T-helper 2 cell treated with Interferon-gamma antibody and Interleukin-4, amounts not matched to agents 100 ng/mL and 5 ng/mL, for 36 hours (primary cell): Measurements from ENCODE around the gene SRC. TPM values are rescaled to one million over a fixed set of nuclear protein-coding genes. Genes with fewer than 3 reads are reported as not detected.

Source experiments
- intact Hi-C: fragments of 100-400 bp; cut with micrococcal nuclease; formaldehyde crosslinking; loops from one replicate; pipeline ENCODE4 v1.15.1; 2023
- total RNA-seq: library from RNA; stranded (reverse); gene quantifications from 2 replicates; pipeline ENCODE4 v1.2.3, GENCODE V29; 2022

SRC gene
- total RNA-seq, 1 donor from 2014 or later, result 1.7 TPM

DNA sequence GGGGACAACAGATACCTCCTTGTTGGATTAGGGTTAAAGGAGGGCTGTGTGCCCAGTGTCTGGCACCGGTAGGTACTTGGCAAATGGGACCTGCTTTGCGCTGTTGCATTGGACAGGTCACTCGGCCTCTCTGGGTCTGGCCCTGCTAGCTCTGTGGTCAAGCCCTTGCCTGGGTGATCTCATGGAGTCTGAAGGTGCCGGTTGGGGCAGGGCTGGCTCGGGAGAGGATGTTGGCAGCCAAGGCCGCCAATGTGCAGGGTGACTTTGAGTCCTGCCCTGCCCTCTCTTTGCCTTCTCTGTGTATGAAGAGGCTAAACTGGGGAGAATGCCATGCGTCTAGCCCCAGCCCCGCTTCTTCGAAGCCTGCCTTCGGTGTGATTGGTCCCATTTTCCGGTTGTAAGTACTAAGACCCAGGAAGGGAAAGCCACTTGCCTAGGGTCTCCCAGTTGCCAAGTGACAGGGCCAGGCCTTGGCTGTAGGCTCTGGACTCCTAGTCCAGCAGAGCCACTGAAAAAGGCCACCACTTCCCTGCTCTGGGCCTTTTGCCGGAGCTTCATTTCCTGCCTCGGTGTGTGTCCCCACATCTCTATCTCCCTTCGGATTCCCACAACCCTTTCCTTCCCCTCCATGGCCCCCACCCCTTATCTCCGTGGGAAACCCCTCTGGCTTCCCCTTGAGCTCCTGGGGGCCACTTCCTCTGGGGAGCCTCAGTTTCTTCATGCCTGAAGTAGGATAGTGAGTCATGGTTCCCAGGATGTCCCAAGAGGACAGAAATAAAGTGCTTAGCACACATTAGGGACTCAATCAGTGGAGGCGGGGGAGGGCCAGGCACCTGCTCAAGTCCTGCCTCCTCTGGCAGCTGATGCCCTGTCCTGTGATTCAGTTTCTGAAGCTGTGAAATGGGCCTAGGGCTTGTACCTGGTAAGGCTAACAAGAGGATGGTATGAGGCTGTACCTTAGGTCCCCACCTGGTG is 3.9 kb downstream of the SRC start:
- intact Hi-C loops, result no loop called here

DNA sequence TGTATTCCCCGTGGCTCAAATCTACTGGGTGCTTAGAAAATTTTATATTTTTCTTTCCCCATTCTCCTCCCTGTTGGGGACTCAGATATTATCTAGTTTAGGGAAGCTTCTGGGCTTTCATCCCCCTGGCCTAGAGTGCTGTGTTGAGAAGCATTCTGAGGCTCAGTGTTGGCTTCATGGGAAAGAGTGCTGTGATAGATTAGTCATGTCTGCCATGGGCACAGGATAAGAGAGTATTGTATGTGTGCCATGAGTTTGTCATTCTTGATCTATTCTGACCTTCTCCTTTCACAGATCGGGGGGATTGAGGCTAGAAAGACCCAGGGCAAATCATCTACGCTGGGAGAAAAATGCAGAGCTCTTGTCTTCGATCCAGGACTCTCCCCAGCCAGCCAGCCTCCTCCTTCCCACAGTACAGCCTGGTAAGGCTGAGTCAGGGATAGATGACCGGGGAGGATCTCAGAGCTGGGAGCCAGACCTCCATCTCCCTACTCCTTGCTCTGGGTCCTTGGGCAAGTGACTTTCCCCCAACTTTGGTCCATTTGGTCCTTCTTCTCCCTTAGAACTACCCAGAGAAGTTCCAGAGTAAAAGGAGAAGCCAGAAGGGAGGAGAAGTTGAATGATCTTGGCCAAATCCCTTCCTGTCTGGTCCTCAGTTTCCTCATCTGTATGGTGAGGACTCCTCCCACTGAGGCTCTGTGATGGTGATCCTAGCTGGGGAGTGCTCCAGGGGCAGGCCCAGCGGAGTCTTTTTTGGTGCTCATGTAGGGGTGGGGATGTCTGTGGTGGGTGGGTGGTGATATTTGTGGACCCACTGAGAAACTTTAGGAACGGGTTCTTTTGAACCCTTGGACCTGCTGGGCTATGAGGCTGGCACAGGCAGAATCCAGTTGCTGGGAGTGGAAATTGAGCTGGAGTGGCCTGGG is 5.0 kb downstream of the SRC start:
- intact Hi-C loops, result no loop called here

DNA sequence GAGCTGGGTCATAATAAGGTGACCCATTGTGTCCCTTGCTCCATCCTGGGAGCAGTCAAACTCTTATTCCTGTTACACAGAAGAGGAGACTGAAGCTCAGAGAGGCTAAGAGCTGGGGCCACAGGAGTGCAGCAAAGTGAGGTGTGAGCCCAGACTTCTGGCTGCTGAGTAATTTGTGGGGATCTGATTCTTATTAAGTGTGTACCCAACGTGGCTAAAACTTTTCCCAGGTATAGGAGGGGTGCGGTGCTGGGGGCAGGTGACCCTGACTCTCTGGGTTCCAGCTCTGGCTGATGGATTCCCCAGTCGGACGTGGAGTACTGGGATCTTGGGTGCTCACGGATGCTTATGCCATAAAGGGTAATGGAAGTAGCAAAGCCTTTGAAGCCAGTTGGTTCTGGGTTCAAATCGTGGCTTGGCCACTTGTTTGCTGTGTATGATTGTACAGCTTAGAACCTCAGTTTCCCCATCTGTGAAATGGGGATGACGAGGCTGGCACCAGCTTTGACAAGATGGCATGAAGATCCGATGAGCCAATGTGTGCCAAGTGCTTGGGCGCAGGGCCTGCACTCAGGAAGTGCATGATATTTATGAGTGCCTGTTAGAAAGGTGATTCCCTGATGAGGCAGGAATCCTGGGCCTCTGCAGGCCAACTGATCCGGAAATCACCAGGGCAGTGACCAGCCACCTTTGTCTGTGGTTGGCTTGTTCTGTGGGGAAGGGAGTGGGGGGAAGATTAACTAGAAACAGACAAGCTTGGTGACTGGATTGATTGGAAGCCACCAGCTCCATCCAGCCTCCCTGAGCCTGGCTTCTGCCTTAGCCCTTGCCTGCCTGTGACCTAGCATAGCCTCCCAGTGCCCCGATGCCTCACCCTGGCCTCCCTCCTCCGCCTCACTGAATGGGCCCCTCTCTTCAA is 6.0 kb downstream of the SRC start:
- intact Hi-C loops, result no loop called here

DNA sequence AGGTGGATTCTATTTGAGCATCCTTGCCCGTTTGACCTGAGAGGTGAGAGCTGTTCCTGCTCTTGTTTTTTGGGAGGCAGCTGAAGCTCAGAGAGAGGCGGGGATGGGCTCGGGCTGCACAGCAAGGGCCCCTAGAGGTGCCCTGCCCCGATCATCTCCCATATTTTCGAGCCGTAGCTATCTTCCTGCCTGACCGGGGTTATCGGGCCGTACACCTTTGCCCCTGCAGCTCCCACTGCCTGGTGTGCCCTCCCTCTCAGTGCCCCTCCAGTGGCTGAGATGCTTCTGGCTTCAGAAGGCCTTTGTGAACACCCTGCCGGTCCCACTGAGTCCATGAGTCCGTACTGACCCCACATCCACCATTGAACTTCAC is 6.7 kb downstream of the SRC start:
- intact Hi-C loops, result no loop called here

DNA sequence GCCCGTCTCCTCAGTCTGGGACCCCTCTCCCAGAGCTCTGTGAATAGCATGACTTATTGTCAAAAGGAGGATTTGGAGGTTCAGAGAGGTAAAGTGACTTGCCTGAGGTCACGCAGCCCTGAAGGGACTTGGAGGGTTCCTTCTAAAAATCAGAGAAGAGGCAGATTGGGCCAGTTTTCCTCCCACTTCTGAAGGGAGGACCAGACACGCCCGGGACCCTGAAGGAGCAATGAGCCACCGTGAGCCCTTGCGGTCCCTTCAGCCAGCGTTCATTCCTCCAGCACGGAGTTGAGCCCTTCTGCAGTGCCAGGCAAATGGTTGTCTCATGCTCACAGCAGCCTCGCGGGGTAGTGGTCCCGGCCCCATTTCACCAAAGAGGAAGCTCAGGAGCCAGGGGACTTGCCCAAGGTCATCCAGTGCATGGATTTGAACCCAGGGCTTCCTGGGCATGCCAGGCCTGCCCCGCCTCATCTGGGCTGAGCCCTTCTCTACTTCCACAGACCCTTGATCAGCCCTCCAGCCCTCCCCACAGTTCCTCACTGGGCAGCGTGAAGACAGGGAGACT is 7.4 kb downstream of the SRC start:
- intact Hi-C loops, result no loop called here

DNA sequence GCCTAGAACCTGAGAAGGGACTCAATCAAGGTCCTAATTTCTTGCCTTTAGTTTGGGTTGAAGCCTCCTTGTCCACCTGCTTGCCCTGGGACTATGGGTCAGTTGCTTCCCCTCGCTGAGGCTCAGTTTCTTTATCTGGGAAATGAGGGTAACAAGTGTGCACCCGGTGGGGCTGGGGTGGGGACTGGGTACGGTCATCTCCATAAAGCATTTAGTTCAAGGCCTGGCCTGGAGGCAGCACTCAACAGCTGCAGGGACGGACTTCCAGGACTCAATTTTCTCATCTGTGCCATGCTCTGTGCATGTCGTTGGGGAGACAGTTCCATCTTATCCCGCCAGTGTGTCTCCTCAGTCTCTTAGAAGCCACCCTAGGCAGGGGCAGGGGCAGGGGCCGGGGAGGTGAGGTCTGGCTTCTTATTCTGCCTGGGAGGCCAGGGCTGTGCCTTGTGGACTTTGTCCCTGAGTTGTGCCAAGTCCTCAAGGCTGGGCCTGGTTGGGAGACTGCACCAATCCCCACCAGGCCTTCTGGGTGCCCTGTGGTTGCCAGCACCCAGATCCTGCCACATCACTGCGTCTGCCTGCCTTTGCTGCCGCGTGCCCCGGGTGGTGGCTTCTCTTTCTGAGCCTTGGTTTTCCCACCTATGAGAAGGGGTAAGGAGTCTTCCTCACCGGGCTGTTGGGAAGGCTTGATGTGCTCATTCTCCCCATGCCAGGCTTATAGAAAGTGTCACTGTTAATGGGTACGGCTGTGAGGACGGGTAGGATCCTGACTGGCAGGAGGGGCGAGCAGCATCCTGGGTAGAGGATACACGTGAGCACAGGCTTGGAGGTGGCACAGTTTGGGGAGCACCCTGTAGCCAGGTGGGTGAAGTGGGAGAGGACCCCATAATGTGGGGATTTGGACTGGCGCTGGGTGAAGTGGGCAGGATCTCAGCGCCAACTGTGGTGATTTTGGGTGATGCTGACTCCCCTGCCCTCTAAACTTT is 8.6 kb downstream of the SRC start:
- intact Hi-C loops, result no loop called here

DNA sequence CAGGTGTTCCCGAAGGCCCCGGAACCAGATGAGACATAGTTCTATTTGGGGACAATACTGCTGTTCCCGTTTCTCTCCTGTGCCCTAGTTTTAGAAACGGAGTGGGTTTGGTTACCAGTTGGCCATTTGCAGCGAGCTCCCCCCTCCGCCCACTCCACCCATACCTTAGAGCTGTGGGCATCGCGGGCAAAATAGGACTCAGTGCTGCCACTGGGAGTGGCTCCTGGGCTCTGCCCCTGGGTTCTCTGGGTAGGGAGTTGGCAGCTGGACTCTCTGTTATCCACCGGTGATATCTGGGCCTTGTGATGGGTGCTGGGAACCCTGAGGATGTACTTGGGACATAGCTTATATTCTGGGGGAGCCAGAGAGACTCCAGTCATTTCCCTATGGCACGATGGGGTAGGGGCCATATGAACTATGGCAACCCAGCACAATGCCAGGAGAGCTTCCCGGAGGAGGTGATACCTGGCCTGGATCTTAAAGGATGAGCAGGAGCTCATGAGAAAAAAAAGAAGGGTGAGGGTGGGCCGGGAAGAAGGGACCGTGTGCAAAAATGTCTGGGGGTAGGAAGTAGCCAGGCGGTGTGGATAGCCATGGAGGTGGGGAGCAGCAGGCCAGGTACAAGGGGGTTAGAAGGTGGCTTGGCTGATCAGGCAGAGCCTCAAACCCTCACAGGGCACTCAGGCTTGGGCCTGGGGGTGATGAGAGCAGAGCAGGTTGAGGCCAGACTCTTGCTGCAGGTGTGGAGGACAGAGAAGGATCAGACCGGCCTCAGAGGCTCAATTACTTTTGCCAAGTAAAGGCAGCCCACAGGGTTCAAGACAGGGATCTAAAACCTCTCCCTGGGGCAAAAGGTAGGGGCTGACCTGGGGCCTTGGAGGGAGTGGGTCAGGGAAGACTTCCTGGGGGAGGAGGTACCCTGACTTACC is 9.6 kb downstream of the SRC start:
- intact Hi-C loops, result no loop called here

DNA sequence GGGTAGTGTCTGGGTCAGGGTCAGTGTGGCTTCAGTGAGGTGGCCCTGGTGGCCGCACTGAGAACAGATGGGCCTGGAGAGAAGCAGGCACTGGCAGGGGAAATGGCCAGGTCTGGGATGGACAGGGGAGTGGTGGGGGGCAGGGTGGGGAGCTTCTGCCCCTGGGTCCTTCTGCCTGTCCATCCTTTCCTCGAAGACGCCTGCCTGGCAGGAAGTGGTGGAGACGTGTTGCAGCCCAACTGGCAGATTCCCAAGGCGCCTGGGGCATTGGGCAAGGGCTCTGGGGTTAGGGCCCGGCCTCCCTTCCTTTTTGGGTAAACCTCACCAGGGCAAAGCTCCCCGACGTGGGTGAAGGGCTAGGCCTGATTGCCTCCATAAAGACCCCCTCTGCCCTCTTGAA is 10.4 kb downstream of the SRC start:
- intact Hi-C loops, result no loop called here

DNA sequence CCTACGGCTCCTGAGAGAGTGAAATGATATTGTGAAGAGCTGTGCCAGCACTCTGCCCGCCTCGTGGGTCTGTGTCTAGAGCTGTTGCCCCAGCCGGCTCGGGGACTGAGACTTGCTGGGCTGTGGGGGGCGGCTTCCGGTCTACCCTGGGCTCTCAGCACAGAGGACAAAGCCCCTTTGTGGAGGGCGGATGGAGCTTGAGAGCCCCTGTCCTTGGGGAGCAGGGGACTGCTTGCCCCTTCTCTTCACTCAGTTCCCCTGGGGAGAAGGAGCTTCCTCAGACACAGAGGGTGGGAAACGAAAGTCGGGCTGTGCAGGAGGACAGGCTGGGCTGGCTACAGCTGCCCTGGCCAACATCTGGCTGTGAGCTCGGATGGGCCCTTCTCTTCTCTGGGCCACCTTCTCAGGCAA is 11.0 kb downstream of the SRC start:
- intact Hi-C loops, result no loop called here

DNA sequence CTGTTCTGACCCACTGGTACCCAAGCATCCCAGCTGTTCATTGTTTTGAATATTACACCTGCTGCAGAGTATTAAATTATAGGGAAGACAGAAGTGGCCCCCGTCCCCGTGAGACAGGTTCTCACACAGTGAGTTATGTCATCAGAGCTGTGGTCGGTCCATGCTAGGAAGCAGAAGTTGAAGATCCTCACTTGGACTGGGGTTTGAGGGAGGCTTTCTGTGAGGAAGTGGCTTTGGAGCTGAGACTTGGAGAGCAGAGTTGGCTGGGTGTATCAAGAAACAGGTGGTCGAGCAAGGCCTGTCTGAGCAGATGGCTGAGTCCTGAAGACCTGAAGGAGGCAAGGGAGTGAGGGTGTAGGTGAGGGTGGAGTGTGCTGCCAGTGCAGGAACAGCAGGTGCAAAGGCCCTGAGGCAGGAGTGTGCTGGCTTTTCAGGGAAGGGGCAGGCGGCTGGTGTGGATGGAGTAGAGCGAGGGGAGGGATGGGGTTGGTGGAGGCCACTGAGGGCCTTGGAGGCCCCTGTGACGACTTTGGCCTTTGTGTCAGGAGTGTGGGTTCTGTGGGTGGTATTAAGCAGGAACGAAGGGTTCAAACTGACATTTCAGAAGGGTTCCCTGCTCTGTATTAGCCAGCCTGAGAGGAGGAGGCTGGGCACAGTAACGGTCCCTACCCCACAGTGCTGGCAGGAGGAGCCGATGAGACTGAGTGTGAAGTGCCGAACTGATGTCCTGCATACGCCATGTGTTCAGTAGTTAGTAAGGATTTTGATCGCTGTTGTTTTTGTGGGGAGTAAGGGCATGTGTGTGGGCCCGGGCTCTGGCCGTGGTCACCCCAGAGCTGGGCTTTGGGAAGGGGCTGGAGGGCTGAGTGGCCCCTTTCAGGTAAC is 11.8 kb downstream of the SRC start:
- intact Hi-C loops, result no loop called here

DNA sequence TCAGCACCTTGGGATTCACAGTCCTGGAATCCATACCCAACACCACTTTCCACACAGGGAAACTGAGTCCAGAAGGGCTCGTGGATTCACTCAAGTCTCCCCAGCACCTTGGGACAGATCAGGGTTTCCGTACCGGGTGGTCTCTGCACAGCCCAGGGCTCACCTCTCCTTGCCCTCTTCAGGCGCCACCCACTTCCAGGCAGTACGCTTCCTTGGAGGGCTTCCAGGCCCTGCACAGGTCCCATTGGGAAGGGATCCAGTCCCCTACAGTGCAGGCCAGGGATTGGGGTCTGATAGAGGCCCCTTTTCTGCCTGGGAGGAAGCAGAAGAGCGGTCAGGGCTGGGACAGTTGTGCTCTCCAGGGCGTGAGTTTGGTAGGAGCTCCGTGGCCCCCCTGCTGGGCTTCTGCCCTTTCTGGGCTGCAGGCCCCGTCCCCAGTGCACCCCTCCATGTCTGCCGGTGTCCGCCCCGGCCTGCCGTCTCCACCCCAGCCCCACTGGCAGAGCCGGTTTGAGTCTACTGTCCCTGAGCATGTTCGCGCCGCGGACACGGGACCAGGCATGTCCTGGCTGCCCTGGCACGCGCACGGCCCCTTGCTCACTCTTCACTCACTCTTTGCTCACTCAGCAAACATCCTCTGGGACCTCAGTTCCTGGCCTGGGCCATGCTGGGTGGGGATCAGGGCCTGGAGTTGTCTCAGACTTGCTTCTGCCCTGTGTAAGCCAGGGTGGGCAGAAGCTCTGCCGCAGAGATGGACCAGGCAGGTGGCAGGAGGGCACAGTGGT is 12.6 kb downstream of the SRC start:
- intact Hi-C loops, result no loop called here

DNA sequence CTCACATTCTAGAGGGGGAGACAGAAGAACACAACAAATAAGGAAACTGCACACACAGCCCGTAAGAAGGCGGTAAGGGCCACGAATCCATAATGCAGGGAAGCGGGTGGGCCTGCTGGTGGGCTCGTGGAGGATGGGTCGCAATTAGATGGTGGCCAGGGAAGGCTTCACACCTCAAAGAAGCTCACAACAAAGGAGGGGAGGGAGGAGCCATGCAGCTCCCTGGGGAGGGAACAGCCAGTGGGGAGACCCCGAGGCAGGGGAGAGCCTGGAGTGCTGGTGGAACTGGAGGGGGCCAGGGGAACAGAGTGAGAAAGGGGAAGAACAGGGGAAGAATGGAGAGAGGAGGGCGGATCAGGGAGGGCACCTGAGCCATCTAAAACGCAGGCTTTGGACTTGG is 13.4 kb downstream of the SRC start:
- intact Hi-C loops, result no loop called here

DNA sequence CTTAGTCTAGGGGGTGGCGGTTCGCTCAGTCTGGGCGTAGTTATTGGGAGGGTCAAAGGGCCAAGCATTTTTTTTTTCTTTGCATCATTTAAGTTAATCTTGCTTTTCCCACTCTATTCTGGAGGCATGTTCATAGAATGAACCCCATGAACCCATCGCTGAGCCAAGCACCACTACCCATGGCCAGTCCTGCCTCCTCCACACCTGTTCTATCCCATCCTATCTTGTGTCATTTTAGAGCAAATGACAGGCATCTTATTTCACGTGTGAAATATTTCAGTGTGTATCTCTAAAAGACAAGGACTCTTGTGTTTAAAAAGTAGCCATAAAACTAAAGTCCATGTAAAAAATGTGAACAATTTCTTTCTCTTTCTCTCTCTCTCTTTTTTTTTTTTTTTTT is 13.9 kb downstream of the SRC start:
- intact Hi-C loops, result no loop called here

DNA sequence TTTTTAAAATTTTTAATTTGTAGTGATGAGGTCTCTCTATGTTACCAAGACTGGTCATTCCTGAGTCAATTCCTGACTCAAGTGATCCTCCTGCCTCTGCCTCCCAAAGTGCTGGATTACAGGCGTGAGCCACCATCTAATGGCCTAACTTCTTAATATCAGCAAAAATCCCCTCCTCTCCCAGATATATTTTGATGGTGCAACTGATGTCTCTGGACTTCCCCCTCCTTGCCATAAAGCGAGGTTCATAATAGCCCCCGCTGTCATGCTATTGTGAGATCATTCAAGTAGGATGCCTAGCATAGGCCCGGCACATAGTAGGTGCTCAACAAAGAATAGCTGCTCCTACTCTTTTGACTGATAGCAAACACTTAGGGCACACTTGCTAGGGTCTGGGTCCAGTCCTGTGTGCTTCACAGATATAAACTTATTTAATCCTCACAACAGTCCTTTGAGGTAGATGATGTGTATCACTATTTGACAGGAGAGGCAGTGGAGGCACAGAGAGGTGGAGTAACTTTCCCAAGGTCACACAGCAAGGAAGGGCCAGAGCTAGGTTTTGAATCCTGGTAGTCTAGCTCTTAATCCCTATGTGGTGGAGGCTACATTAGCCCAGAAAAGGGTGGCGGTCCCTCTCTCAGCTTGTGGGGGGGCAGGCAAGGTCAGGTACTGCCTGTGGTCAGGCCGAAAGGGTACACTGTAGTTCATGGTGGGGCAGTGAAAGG is 14.6 kb downstream of the SRC start:
- intact Hi-C loops, result no loop called here

DNA sequence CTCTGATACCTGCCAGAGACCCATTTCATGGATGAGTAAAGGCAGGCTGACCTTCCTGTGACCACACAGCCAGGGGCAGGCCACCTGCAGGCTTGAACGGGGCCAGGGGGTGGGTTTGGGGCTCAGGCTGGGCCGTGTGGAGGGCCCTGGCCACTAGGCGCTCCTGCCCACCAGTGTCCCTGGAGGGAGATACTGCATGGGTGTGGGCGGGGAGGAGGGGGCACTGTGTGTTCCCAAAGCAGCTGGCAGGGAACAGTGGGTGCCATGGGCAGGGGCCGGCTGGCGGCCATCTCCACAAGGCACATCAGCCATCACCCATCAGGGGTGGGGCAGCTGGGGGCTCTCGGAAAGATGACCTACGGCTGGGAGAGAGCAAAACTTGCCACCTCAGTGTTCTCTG is 15.4 kb downstream of the SRC start:
- intact Hi-C loops, result no loop called here

DNA sequence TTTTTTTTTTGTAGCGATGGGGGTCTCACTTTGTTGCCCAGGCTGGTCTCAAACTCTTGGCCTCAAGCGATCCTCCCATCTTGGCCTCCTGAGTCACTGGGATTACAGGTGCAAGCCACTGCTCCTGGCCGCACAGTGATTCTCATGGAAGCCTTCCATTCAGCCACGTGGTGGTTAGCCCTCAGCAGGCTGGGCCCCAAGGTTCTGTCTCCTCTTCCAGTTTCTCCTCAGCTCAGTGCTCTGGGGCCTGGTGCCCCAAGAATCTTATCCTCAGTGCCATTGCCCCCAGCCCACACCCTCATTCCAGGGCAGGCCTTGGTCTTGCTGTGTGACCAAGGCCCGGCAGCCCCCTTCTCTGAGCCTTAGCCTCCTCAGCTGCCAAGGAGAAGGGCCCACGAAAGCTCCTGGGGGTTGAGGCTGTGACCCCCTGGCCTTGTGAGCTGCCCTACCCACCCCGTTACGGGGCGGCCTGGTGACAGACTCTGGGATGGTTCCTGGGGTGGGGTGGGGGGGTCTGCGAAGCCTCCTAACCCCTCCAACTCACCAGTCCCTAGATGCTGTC is 16.4 kb downstream of the SRC start:
- intact Hi-C loops, result no loop called here
